ENCODE measurements around the gene ARV1.
"Not testable (repeated sequence)": the region's sequence is repeated elsewhere in the genome, so short reads cannot be mapped to it uniquely, and the experiment has no call there.

Gene ARV1

GRCh38 chr1:231046730-231047395, 68.0 kb downstream of the ARV1 start:
- DNase-seq = no peak

DNA sequence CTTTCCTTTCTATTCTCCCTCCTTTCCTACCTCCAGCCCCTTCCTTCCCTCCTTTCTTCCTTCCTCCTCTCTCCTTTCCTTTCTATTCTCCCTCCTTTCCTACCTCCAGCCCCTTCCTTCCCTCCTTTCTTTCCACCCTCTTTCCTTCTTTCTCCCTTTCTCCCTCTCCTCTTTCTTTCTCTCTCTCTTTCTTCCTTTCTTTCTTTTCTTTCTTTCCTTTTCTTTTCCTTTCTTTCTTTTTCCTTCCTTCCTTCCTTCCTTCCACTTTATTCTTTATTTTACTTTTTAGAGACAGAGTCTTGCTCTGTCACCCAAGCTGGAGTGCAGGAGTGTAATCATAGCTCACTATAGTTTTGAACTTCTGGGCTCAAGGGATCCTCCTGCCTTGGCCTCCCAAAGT, 68.6 kb downstream of the ARV1 start:
- not testable (repeated sequence) for DNase-seq

- DNase-seq = not testable (repeated sequence)
These were observed 69.5 kb downstream of the ARV1 start for GRCh38 chr1:231048419-231048818.

DNA sequence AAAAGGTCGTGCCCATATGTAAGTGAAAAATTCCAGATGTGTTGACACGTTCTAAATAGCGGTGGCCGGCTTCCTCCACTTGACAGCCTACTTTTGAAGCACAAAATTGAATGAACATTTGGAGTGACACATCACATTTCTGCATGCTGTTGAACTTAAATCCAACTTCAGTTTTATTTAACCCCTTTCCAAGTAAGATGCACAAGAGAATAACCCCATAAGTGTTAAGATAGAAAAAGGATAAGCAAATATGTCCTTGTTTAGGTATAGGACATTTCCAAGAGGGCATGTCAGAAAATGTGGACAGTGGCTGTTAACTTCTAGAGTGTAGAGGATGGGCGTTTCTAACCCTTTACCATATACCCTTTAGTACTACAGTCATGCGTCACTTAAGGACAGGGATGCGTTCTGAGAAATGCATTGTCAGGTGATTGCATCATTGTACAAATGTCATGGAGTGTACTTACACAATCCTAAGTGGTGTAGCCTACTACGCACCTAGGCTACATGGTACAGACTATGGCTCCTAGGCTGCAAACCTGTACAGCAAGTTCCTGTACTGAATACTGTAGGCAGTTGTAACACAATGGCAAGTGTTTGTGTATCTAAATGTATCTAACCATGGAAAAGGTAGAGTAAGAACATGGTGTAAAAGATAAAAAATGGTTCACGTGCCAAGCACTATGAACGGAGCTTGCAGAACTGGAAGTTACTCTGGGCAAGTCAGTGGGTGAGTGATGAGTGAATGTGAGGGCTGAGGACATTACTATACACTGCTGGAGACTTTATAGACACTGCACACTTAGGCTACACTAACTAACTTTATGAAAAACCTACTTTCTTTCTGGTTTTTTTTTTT, 70.5 kb downstream of the ARV1 start:
- no peak for DNase-seq

All from activated CD8-positive, alpha-beta memory T cell treated with anti-CD3 and anti-CD28 coated beads, Interleukin-2, amount 50 U/mL, for 4 hours (primary cell).